Astrocyte (in vitro differentiated cells and primary cell): Measurements from ENCODE around the gene TPPP3. TPM values are rescaled to one million over a fixed set of nuclear protein-coding genes. Genes with fewer than 3 reads are reported as not detected.

Experiments
- DNase-seq: peaks from one replicate; pipeline ENCODE4 v3.0.0-alpha.2; 2010; ENCODE audit warnings: low read depth
- FAIRE-seq: peaks from 2 replicates; lab custom pipeline; 2011; peaks lifted over from hg19 to GRCh38; lab: Jason Lieb, UNC
- H2AFZ ChIP-seq: 2 replicates; pipeline ENCODE4 v1.6.0; 2012; ENCODE audit warnings: low read depth, low read length, inconsistent platforms
- H3K27ac ChIP-seq: 2 replicates; pipeline ENCODE4 v1.5.1; 2011; ENCODE audit warnings: low read depth, low read length, inconsistent platforms
- H3K27me3 ChIP-seq: 2 replicates; pipeline ENCODE4 v1.6.0; 2011; ENCODE audit warnings: low read length, inconsistent platforms; ENCODE audit not compliant: insufficient read depth
- H3K36me3 ChIP-seq: 2 replicates; pipeline ENCODE4 v1.5.1; 2011; ENCODE audit warnings: low read length, inconsistent platforms; ENCODE audit not compliant: insufficient read depth
- H3K4me1 ChIP-seq: 2 replicates; pipeline ENCODE4 v1.5.1; 2011; ENCODE audit warnings: low read length, inconsistent platforms; ENCODE audit not compliant: insufficient read depth
- H3K4me2 ChIP-seq: 2 replicates; pipeline ENCODE4 v1.6.0; 2012; ENCODE audit warnings: low read length, inconsistent platforms
- H3K4me3 ChIP-seq: 2 replicates; pipeline ENCODE4 v1.5.1; 2011; ENCODE audit warnings: low read depth, mild to moderate bottlenecking, low read length, inconsistent platforms; ENCODE audit not compliant: insufficient read depth
- H3K79me2 ChIP-seq: 2 replicates; pipeline ENCODE4 v1.6.0; 2012; ENCODE audit warnings: mild to moderate bottlenecking, low read length, inconsistent platforms; ENCODE audit not compliant: insufficient read depth
- H3K9ac ChIP-seq: 2 replicates; pipeline ENCODE4 v1.6.0; 2012; ENCODE audit warnings: mild to moderate bottlenecking, low read length, inconsistent platforms
- H3K9me3 ChIP-seq: 2 replicates; pipeline ENCODE4 v1.5.1; 2012; ENCODE audit warnings: low read depth, mild to moderate bottlenecking, low read length, inconsistent platforms; ENCODE audit not compliant: insufficient read depth
- H4K20me1 ChIP-seq: 2 replicates; pipeline ENCODE4 v1.6.0; 2012; ENCODE audit warnings: low read length, inconsistent platforms; ENCODE audit not compliant: insufficient read depth
- H3K27ac Mint-ChIP-seq: one replicate; pipeline ENCODE4 v1.8.0; 2021; ENCODE audit warnings: mild to moderate bottlenecking, mixed read lengths; ENCODE audit not compliant: unreplicated experiment
- H3K27me3 Mint-ChIP-seq: one replicate; pipeline ENCODE4 v1.8.0; 2021; ENCODE audit warnings: low read depth, mixed read lengths; ENCODE audit not compliant: unreplicated experiment
- H3K36me3 Mint-ChIP-seq: one replicate; pipeline ENCODE4 v1.8.0; 2021; ENCODE audit warnings: low read depth, mixed read lengths; ENCODE audit not compliant: unreplicated experiment
- H3K4me1 Mint-ChIP-seq: one replicate; pipeline ENCODE4 v1.8.0; 2021; ENCODE audit warnings: low read depth, mixed read lengths; ENCODE audit not compliant: unreplicated experiment
- H3K4me3 Mint-ChIP-seq: one replicate; pipeline ENCODE4 v1.8.0; 2021; ENCODE audit warnings: mild to moderate bottlenecking, moderate library complexity, mixed read lengths; ENCODE audit not compliant: unreplicated experiment
- H3K9me3 Mint-ChIP-seq: one replicate; pipeline ENCODE4 v1.8.0; 2021; ENCODE audit warnings: mild to moderate bottlenecking, mixed read lengths; ENCODE audit not compliant: unreplicated experiment
- EZH2 ChIP-seq: IDR thresholded peaks from 2 replicates; pipeline ENCODE4 v1.6.1; 2012; ENCODE audit warnings: mild to moderate bottlenecking, low read length, inconsistent platforms; ENCODE audit not compliant: insufficient read depth
- total RNA-seq: library from RNA; stranded (reverse); gene quantifications from 2 replicates; pipeline ENCODE4 v1.2.1, GENCODE V29; 2021
- TF ChIP-seq, protein P1 (sequence below): IDR thresholded peaks from 2 replicates; pipeline ENCODE4 v1.5.1; 2011; ENCODE audit warnings: low read depth, mild to moderate bottlenecking, inconsistent platforms, low read length, moderate library complexity; ENCODE audit not compliant: insufficient read depth

The TPPP3 gene
- total RNA-seq, 1 donor from 2014 or later: 0.75 TPM

DNA sequence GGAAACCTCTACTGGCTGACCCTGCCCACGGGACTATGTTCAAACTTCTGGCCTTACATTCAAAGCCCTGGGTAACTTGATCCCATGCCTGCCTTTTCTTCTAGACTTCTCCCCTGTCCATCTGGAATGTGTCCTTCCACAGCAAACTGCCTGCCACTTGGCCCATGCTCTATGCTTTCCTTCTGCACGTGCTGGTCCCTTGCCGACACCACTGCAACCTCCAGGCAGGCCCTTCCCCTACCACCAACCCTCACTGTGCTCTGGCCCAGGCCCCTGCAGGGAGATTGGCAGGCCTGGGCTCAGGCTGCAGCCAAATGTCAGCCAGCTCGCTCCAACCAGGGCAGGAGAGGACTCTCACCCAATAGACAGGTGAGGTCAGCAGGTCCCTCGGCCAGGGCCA lies 48.6 kb upstream of the TPPP3 start:
- Histone ChIP-seq H3K4me2 (no peak overlapping the region), H3K4me1 (peaks cover 6% of the 10 kb centered on the region), H3K9me3 (no peaks in the 10 kb centered on the region), H3K4me3 (no peak overlapping the region), H3K27me3 (no peaks in the 10 kb centered on the region), H3K27ac (no peak overlapping the region), H3K36me3 (no peaks in the 10 kb centered on the region), H3K9ac (no peak overlapping the region), H2AFZ (no peak overlapping the region), H4K20me1 (peaks cover 65% of the 10 kb centered on the region), H3K79me2 (no peaks in the 10 kb centered on the region)
- TF ChIP-seq, protein P1, sequence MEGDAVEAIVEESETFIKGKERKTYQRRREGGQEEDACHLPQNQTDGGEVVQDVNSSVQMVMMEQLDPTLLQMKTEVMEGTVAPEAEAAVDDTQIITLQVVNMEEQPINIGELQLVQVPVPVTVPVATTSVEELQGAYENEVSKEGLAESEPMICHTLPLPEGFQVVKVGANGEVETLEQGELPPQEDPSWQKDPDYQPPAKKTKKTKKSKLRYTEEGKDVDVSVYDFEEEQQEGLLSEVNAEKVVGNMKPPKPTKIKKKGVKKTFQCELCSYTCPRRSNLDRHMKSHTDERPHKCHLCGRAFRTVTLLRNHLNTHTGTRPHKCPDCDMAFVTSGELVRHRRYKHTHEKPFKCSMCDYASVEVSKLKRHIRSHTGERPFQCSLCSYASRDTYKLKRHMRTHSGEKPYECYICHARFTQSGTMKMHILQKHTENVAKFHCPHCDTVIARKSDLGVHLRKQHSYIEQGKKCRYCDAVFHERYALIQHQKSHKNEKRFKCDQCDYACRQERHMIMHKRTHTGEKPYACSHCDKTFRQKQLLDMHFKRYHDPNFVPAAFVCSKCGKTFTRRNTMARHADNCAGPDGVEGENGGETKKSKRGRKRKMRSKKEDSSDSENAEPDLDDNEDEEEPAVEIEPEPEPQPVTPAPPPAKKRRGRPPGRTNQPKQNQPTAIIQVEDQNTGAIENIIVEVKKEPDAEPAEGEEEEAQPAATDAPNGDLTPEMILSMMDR: no peak
- no peak for TF ChIP-seq EZH2
- no peak overlapping the region for H3K4me3 Mint-ChIP-seq
- no peak for DNase-seq
- H3K9me3 Mint-ChIP-seq: no peaks in the 10 kb centered on the region
- no peak overlapping the region for H3K27ac Mint-ChIP-seq
- H3K36me3 Mint-ChIP-seq: peaks cover 24% of the 10 kb centered on the region
- H3K4me1 Mint-ChIP-seq: peaks cover 13% of the 10 kb centered on the region
- no peak for FAIRE-seq
- H3K27me3 Mint-ChIP-seq: no peaks in the 10 kb centered on the region

DNA sequence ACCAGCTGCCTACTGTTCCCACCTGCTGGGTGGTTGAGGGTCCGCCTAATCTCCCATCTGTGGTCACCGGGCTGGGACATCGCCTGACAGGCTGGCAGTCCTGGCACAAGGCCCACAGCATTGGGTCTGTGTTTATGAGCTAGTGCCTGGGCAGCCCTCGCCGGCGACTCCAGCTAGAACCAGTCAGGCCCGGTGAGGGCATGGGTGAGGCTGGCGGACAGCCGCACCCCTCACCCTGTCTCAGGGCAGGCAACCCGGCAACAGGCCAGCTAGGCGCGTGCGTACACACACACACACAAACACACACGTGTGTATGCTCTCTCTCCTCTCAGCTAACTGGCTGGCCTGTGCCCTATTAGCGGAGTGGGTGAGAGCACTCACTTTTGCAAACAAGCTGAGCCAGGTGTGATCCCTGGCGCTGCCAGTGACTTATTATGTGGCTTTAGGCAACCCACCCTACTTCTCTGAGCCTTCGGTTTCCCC lies 48.0 kb upstream of the TPPP3 start:
- no peak overlapping the region for H3K27ac Mint-ChIP-seq

DNA sequence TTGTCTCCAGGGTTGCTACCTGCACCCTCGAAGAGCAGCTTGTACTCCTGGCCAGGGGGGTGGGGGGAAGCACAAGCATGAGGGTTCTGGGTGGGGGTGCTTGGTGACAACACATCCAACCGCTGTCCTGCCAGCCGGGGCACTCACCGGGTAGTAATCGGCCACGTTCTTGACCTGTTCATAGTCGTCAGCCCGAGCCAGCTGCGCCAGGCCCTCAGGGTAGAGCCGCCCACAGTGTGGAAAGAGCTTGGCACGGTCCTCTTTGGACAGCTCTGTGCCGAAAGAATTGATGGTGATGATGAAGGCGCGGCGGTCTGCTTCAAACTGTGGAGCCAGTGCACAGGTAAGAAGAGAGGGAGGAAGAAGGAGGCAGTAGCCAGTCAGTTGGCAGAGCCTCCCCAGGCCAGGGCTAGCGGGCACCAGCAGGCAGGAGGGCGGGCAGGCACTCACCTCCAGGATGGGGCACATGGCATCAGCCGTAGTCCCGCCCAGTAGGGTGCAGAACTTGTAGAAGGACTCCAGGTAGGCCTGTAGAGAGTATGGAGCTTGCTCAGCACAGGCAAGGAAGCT lies 45.6 kb upstream of the TPPP3 start:
- H2AFZ ChIP-seq: no peak overlapping the region
- Mint-ChIP-seq H3K9me3 (no peaks in the 10 kb centered on the region), H3K27ac (no peak overlapping the region), H3K36me3 (peaks cover 30% of the 10 kb centered on the region), H3K4me3 (no peak overlapping the region), H3K27me3 (no peaks in the 10 kb centered on the region), H3K4me1 (no peaks in the 10 kb centered on the region)
- H3K27me3 ChIP-seq: no peaks in the 10 kb centered on the region
- peaks cover 41% of the 10 kb centered on the region for H4K20me1 ChIP-seq
- no peak overlapping the region for H3K27ac ChIP-seq
- no peak overlapping the region for H3K4me3 ChIP-seq
- no peaks in the 10 kb centered on the region for H3K4me1 ChIP-seq
- no peaks in the 10 kb centered on the region for H3K79me2 ChIP-seq
- no peak overlapping the region for H3K4me2 ChIP-seq
- H3K9me3 ChIP-seq: no peaks in the 10 kb centered on the region
- no peak overlapping the region for H3K9ac ChIP-seq
- H3K36me3 ChIP-seq: no peaks in the 10 kb centered on the region
- FAIRE-seq (no peak), DNase-seq (no peak)
- TF ChIP-seq EZH2: no peak
- TF ChIP-seq, protein P1: no peak

More for the DNA sequence above, 48.0 kb upstream of the TPPP3 start:
- no peaks in the 10 kb centered on the region for H3K79me2 ChIP-seq
- no peak overlapping the region for H3K27ac ChIP-seq
- no peaks in the 10 kb centered on the region for H3K27me3 ChIP-seq
- no peaks in the 10 kb centered on the region for H3K9me3 ChIP-seq
- Mint-ChIP-seq H3K4me3 (no peak overlapping the region), H3K36me3 (peaks cover 27% of the 10 kb centered on the region), H3K4me1 (peaks cover 11% of the 10 kb centered on the region), H3K27me3 (no peaks in the 10 kb centered on the region), H3K9me3 (no peaks in the 10 kb centered on the region)
- H3K4me3 ChIP-seq: no peak overlapping the region
- no peak overlapping the region for H2AFZ ChIP-seq
- H3K9ac ChIP-seq: no peak overlapping the region
- H3K4me2 ChIP-seq: no peak overlapping the region
- TF ChIP-seq, protein P1: no peak
- TF ChIP-seq EZH2: no peak
- no peaks in the 10 kb centered on the region for H3K36me3 ChIP-seq
- peaks cover 59% of the 10 kb centered on the region for H4K20me1 ChIP-seq
- no peak for DNase-seq
- H3K4me1 ChIP-seq: peaks cover 6% of the 10 kb centered on the region
- FAIRE-seq: no peak
